Measurements from ENCODE around the gene CYTH3.

DNA sequence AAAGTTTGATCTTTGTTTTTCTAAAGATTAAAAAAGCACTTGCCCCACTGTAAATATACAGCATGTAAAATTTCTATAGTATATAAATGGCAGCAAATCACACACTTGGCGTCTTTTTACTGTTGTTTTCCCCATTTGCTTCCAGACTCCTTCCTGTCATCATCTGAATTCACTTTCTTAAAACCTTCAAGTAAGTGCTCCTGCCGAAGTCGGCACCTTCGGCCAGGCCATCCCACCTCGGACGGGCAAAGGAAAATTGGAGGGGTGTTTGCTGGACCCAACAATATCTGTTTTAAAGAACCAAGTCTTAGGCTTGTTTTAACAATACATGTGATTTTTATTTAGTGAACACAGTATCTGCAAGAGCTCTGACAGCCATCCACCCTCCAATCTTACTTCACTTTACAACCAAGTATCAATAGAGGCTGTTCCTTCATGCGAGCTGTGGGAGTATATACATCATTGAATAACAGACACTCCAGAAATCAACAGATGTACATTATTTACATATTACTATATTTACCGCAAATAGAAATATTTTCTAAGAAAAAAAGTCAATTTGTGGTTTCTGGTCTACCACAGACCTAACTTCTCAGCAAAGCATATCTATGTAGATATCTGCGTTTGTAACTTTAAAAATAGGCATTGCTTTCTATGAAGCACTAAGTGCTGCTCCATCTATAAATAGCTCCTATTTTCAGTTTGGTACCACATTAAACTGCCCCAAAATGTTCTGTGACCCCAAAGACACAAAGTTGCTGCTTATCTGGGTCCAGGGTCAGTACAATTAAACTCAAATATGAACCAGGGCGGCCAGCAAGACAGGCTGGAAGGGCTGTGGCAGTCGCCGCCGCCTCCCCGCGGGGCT lies 110.7 kb downstream of the CYTH3 start:
- TF ChIP-seq BHLHE40 (IDR thresholded peaks at IDR 0.05; ENCODE audit: low read depth, low read length) (no peak), CHD2 (IDR thresholded peaks at IDR 0.05; ENCODE audit: low read length, partially characterized antibody) (no peak), EP300 (IDR thresholded peaks at IDR 0.05) (no peak), RFX5 (IDR thresholded peaks at IDR 0.05) (no peak), HEYL (CRISPR knock-in tag; IDR thresholded peaks at IDR 0.05) (no peak), POLR2AphosphoS2 (conservative IDR thresholded peaks at IDR 0.05; ENCODE audit: low read length) (no peak), NFE2L2 (conservative IDR thresholded peaks at IDR 0.05; ENCODE audit: low read length) (no peak), MYC (IDR thresholded peaks at IDR 0.05; ENCODE audit: borderline replicate concordance, low read length) (no peak), POLR2A (IDR thresholded peaks at IDR 0.05; ENCODE audit: low read length) (no peak), HDAC2 (IDR thresholded peaks at IDR 0.05) (no peak)
- TF ChIP-seq, protein P1, sequence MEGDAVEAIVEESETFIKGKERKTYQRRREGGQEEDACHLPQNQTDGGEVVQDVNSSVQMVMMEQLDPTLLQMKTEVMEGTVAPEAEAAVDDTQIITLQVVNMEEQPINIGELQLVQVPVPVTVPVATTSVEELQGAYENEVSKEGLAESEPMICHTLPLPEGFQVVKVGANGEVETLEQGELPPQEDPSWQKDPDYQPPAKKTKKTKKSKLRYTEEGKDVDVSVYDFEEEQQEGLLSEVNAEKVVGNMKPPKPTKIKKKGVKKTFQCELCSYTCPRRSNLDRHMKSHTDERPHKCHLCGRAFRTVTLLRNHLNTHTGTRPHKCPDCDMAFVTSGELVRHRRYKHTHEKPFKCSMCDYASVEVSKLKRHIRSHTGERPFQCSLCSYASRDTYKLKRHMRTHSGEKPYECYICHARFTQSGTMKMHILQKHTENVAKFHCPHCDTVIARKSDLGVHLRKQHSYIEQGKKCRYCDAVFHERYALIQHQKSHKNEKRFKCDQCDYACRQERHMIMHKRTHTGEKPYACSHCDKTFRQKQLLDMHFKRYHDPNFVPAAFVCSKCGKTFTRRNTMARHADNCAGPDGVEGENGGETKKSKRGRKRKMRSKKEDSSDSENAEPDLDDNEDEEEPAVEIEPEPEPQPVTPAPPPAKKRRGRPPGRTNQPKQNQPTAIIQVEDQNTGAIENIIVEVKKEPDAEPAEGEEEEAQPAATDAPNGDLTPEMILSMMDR (IDR thresholded peaks at IDR 0.05) = no peak
- TF ChIP-seq, protein P2, sequence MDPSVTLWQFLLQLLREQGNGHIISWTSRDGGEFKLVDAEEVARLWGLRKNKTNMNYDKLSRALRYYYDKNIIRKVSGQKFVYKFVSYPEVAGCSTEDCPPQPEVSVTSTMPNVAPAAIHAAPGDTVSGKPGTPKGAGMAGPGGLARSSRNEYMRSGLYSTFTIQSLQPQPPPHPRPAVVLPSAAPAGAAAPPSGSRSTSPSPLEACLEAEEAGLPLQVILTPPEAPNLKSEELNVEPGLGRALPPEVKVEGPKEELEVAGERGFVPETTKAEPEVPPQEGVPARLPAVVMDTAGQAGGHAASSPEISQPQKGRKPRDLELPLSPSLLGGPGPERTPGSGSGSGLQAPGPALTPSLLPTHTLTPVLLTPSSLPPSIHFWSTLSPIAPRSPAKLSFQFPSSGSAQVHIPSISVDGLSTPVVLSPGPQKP (IDR thresholded peaks at IDR 0.05; ENCODE audit: low read depth, low read length) = no peak
- TF ChIP-seq, protein P3, sequence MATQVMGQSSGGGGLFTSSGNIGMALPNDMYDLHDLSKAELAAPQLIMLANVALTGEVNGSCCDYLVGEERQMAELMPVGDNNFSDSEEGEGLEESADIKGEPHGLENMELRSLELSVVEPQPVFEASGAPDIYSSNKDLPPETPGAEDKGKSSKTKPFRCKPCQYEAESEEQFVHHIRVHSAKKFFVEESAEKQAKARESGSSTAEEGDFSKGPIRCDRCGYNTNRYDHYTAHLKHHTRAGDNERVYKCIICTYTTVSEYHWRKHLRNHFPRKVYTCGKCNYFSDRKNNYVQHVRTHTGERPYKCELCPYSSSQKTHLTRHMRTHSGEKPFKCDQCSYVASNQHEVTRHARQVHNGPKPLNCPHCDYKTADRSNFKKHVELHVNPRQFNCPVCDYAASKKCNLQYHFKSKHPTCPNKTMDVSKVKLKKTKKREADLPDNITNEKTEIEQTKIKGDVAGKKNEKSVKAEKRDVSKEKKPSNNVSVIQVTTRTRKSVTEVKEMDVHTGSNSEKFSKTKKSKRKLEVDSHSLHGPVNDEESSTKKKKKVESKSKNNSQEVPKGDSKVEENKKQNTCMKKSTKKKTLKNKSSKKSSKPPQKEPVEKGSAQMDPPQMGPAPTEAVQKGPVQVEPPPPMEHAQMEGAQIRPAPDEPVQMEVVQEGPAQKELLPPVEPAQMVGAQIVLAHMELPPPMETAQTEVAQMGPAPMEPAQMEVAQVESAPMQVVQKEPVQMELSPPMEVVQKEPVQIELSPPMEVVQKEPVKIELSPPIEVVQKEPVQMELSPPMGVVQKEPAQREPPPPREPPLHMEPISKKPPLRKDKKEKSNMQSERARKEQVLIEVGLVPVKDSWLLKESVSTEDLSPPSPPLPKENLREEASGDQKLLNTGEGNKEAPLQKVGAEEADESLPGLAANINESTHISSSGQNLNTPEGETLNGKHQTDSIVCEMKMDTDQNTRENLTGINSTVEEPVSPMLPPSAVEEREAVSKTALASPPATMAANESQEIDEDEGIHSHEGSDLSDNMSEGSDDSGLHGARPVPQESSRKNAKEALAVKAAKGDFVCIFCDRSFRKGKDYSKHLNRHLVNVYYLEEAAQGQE (IDR thresholded peaks at IDR 0.05) = no peak
- TF ChIP-seq, protein P4, sequence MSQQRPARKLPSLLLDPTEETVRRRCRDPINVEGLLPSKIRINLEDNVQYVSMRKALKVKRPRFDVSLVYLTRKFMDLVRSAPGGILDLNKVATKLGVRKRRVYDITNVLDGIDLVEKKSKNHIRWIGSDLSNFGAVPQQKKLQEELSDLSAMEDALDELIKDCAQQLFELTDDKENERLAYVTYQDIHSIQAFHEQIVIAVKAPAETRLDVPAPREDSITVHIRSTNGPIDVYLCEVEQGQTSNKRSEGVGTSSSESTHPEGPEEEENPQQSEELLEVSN (IDR thresholded peaks at IDR 0.05; ENCODE audit: borderline replicate concordance, low read depth) = no peak

Data from A549 (cell line).